ENCODE measurements around the gene FGFBP3. TPM values are rescaled to one million over a fixed set of nuclear protein-coding genes. Genes with fewer than 3 reads are reported as not detected.

FGFBP3 gene
- total and polyA plus RNA-seq, 8 donors = 0.76 to 4.2 (median 3.6) TPM

GRCh38 chr10:91885362-91886079 lies 23.8 kb downstream of the FGFBP3 start:
- no peak for TF ChIP-seq CTCF (IDR thresholded peaks at IDR 0.05)
- intact Hi-C loops (cut with DNase I) = no loop called here
- peaks cover 0 to 27% of the 10 kb centered on the region in 2 donors for H3K27me3 ChIP-seq
- ATAC-seq (no peak), DNase-seq (no peak)
- no peaks in the 10 kb centered on the region for H3K9me3 ChIP-seq
- H3K36me3 ChIP-seq = no peaks in the 10 kb centered on the region
- peaks cover 8 to 14% of the 10 kb centered on the region in 2 donors for H3K4me1 ChIP-seq
- no peak overlapping the region for H3K4me3 ChIP-seq
- H3K27ac ChIP-seq = no peak overlapping the region

GRCh38 chr10:91884536-91884935 lies 24.8 kb downstream of the FGFBP3 start:
- peak in 1 of 4 donors; percentile 11 for DNase-seq
- Histone ChIP-seq H3K9me3 (no peaks in the 10 kb centered on the region), H3K27me3 (peaks cover 0 to 22% of the 10 kb centered on the region in 2 donors), H3K36me3 (no peaks in the 10 kb centered on the region), H3K4me1 (peaks cover 8 to 14% of the 10 kb centered on the region in 2 donors), H3K4me3 (no peak overlapping the region), H3K27ac (no peak overlapping the region)
- ATAC-seq = no peak
- no peak for TF ChIP-seq CTCF (IDR thresholded peaks at IDR 0.05)
- intact Hi-C loops (cut with DNase I) = no loop called here

GRCh38 chr10:91883549-91884444 lies 25.5 kb downstream of the FGFBP3 start:
- H3K4me1 ChIP-seq = peaks cover 8 to 14% of the 10 kb centered on the region in 2 donors
- no peak overlapping the region for H3K27ac ChIP-seq
- peaks cover 0 to 20% of the 10 kb centered on the region in 2 donors for H3K27me3 ChIP-seq
- TF ChIP-seq CTCF (IDR thresholded peaks at IDR 0.05) = no peak
- H3K9me3 ChIP-seq = no peaks in the 10 kb centered on the region
- no peaks in the 10 kb centered on the region for H3K36me3 ChIP-seq
- intact Hi-C loops (cut with DNase I) = no loop called here
- H3K4me3 ChIP-seq = no peak overlapping the region
- ATAC-seq (peak; percentile 87), DNase-seq (peak in 3 of 4 donors; percentile 32 to 77 (median 36))

GRCh38 chr10:91880310-91880709 lies 29.0 kb downstream of the FGFBP3 start:
- H3K4me1 ChIP-seq = no peaks in the 10 kb centered on the region
- H3K36me3 ChIP-seq = no peaks in the 10 kb centered on the region
- no peaks in the 10 kb centered on the region for H3K9me3 ChIP-seq
- DNase-seq (peak in 1 of 4 donors; percentile 11), ATAC-seq (no peak)
- intact Hi-C loops (cut with DNase I) = no loop called here
- H3K27ac ChIP-seq = no peak overlapping the region
- no peaks in the 10 kb centered on the region for H3K27me3 ChIP-seq
- no peak overlapping the region for H3K4me3 ChIP-seq
- no peak for TF ChIP-seq CTCF (IDR thresholded peaks at IDR 0.05)
